HEK293 (cell line): ENCODE measurements around the gene TPO.

ENCODE experiments used
- CTCF ChIA-PET: fragments of 350-600 bp; formaldehyde crosslinking; extraction: SDS; loops from one replicate; lab custom pipeline; 2021; ENCODE audit warnings: antibody characterized with exemption; lab: Yijun Ruan, JAX
- POLR2A ChIA-PET: fragments of 300-600 bp; formaldehyde crosslinking; extraction: SDS; loops from one replicate; lab custom pipeline; 2020; ENCODE audit warnings: antibody characterized with exemption, inconsistent platforms; lab: Yijun Ruan, JAX
- H3K27ac ChIP-seq: fragments of 200-500 bp; sonication (Bioruptor generic); 2 replicates; pipeline ENCODE4 v1.5.1; 2014; ENCODE audit warnings: low read depth, low read length, control low read depth, inconsistent platforms; ENCODE audit errors: extremely low read depth
- H3K36me3 ChIP-seq, 2 experiments: fragments of 200-500 bp in 1 of 2; sonication (Bioruptor generic) in 1 of 2; 1 replicate in 1 of 2; 2 replicates in 1 of 2; pipeline ENCODE4 v1.5.1; 2014 to 2017; ENCODE audit warnings: inconsistent platforms in 2 of 2, low read length in 2 of 2; ENCODE audit not compliant: control insufficient read depth in 2 of 2, insufficient read depth in 1 of 2
- H3K4me1 ChIP-seq: fragments of 200-500 bp; sonication (Bioruptor generic); 2 replicates; pipeline ENCODE4 v1.5.1; 2014; ENCODE audit warnings: mild to moderate bottlenecking, low read length, inconsistent platforms; ENCODE audit not compliant: control insufficient read depth, insufficient read depth
- H3K4me3 ChIP-seq: 2 replicates; pipeline ENCODE4 v1.5.1; 2011; ENCODE audit warnings: low read depth, mild to moderate bottlenecking, control low read depth, low read length, moderate library complexity
- H3K9me3 ChIP-seq: fragments of 200-500 bp; sonication (Bioruptor generic); 2 replicates; pipeline ENCODE4 v1.5.1; 2014; ENCODE audit warnings: low read depth, low read length, inconsistent platforms; ENCODE audit not compliant: control insufficient read depth, insufficient read depth
- ATF2 ChIP-seq: fragments of 450-650 bp; formaldehyde crosslinking; IDR thresholded peaks from 2 replicates; pipeline ENCODE4 v1.5.1; 2016; ENCODE audit warnings: missing biosample characterization, missing genetic modification characterization, low read depth
- GLI4 ChIP-seq: fragments of 450-650 bp; formaldehyde crosslinking; IDR thresholded peaks from 2 replicates; pipeline ENCODE4 v1.5.1; 2016; ENCODE audit warnings: missing biosample characterization, missing genetic modification characterization
- HOXD13 ChIP-seq: sonication (generic); formaldehyde crosslinking; IDR thresholded peaks from 2 replicates; pipeline ENCODE4 v1.8.0; 2022; ENCODE audit warnings: missing genetic modification reagents, borderline replicate concordance
- INSM2 ChIP-seq: fragments of 450-650 bp; formaldehyde crosslinking; IDR thresholded peaks from 2 replicates; pipeline ENCODE4 v1.5.1; 2016; ENCODE audit warnings: missing biosample characterization, missing genetic modification characterization
- KLF17 ChIP-seq: fragments of 450-650 bp; formaldehyde crosslinking; IDR thresholded peaks from 2 replicates; pipeline ENCODE4 v1.5.1; 2016; ENCODE audit warnings: missing biosample characterization, missing genetic modification characterization
- SCRT1 ChIP-seq: fragments of 450-650 bp; formaldehyde crosslinking; IDR thresholded peaks from 2 replicates; pipeline ENCODE4 v1.5.1; 2016; ENCODE audit warnings: missing biosample characterization, missing genetic modification characterization, borderline replicate concordance
- ZEB2 ChIP-seq: fragments of 450-650 bp; formaldehyde crosslinking; IDR thresholded peaks from 2 replicates; pipeline ENCODE4 v1.5.1; 2016; ENCODE audit warnings: missing biosample characterization, missing genetic modification characterization
- ZFP3 ChIP-seq: fragments of 450-650 bp; formaldehyde crosslinking; IDR thresholded peaks from 2 replicates; pipeline ENCODE4 v1.5.1; 2016; ENCODE audit warnings: low read depth, missing biosample characterization, missing genetic modification characterization
- ZNF112 ChIP-seq: fragments of 450-650 bp; formaldehyde crosslinking; IDR thresholded peaks from 2 replicates; pipeline ENCODE4 v1.5.0; 2017; ENCODE audit warnings: missing biosample characterization, missing genetic modification characterization
- ZNF146 ChIP-seq: fragments of 450-650 bp; formaldehyde crosslinking; IDR thresholded peaks from 2 replicates; pipeline ENCODE4 v1.5.1; 2016; ENCODE audit warnings: missing biosample characterization, missing genetic modification characterization
- ZNF155 ChIP-seq: fragments of 450-650 bp; formaldehyde crosslinking; IDR thresholded peaks from 2 replicates; pipeline ENCODE4 v1.5.1; 2016; ENCODE audit warnings: missing biosample characterization, missing genetic modification characterization
- ZNF292 ChIP-seq: fragments of 450-650 bp; formaldehyde crosslinking; IDR thresholded peaks from 2 replicates; pipeline ENCODE4 v1.5.1; 2016; ENCODE audit warnings: low read depth, missing biosample characterization, missing genetic modification characterization, borderline replicate concordance
- ZNF362 ChIP-seq: fragments of 450-650 bp; formaldehyde crosslinking; IDR thresholded peaks from 2 replicates; pipeline ENCODE4 v1.5.1; 2016; ENCODE audit warnings: missing biosample characterization, missing genetic modification characterization
- ZNF530 ChIP-seq: fragments of 450-650 bp; formaldehyde crosslinking; IDR thresholded peaks from 2 replicates; pipeline ENCODE4 v1.5.1; 2016; ENCODE audit warnings: low read depth, missing biosample characterization, missing genetic modification characterization
- ZNF624 ChIP-seq: fragments of 450-650 bp; formaldehyde crosslinking; IDR thresholded peaks from 2 replicates; pipeline ENCODE4 v1.5.1; 2017; ENCODE audit warnings: missing biosample characterization, missing genetic modification characterization
- ZNF658 ChIP-seq: fragments of 450-650 bp; formaldehyde crosslinking; IDR thresholded peaks from 2 replicates; pipeline ENCODE4; 2016; ENCODE audit warnings: missing biosample characterization, missing genetic modification characterization
- ZNF704 ChIP-seq: fragments of 450-650 bp; formaldehyde crosslinking; IDR thresholded peaks from 2 replicates; pipeline ENCODE4 v1.5.1; 2016; ENCODE audit warnings: missing biosample characterization, missing genetic modification characterization
- ZNF837 ChIP-seq: fragments of 450-650 bp; formaldehyde crosslinking; IDR thresholded peaks from 2 replicates; pipeline ENCODE4 v1.5.1; 2016; ENCODE audit warnings: missing biosample characterization, missing genetic modification characterization
- ZSCAN18 ChIP-seq: fragments of 450-650 bp; formaldehyde crosslinking; IDR thresholded peaks from 2 replicates; pipeline ENCODE4 v1.5.1; 2016; ENCODE audit warnings: missing biosample characterization, missing genetic modification characterization

The TPO gene

GRCh38 chr2:1378456-1379150 lies 34.7 kb upstream of the TPO start:
- Histone ChIP-seq H3K4me3 (no peak overlapping the region), H3K36me3 (no peaks in the 10 kb centered on the region), H3K9me3 (no peaks in the 10 kb centered on the region), H3K27ac (no peak overlapping the region), H3K4me1 (no peaks in the 10 kb centered on the region)
- ChIA-PET CTCF (no interaction called here), POLR2A (no interaction called here)
- TF ChIP-seq GLI4 (no peak), ZNF624 (no peak), ATF2 (no peak), ZNF362 (tag by site-specific recombination) (no peak), ZNF155 (tag by site-specific recombination) (no peak), ZSCAN18 (tag by site-specific recombination) (no peak), SCRT1 (tag by site-specific recombination) (no peak), ZNF704 (tag by site-specific recombination) (no peak), ZNF112 (tag by site-specific recombination) (no peak), ZNF146 (tag by site-specific recombination) (no peak), KLF17 (tag by site-specific recombination) (no peak), ZEB2 (tag by site-specific recombination) (no peak), INSM2 (tag by site-specific recombination) (no peak), ZNF658 (tag by site-specific recombination) (no peak), ZNF530 (tag by site-specific recombination) (no peak), HOXD13 (CRISPR knock-in tag) (no peak), ZFP3 (tag by site-specific recombination) (no peak), ZNF837 (tag by site-specific recombination) (no peak), ZNF292 (tag by site-specific recombination) (no peak)
